HL-60 (cell line): Measurements from ENCODE around the gene LRIT1.

Experiments used
- TF ChIP-seq, protein P1 (sequence below): IDR thresholded peaks from one replicate; pipeline ENCODE4 v1.5.1; 2011; ENCODE audit warnings: low read length, control low read depth, inconsistent platforms; ENCODE audit not compliant: insufficient read depth
- TF ChIP-seq, protein P2 (sequence below): IDR thresholded peaks from 2 replicates; pipeline ENCODE4 v1.6.1; 2012; ENCODE audit warnings: low read depth; ENCODE audit not compliant: insufficient replicate concordance

DNA sequence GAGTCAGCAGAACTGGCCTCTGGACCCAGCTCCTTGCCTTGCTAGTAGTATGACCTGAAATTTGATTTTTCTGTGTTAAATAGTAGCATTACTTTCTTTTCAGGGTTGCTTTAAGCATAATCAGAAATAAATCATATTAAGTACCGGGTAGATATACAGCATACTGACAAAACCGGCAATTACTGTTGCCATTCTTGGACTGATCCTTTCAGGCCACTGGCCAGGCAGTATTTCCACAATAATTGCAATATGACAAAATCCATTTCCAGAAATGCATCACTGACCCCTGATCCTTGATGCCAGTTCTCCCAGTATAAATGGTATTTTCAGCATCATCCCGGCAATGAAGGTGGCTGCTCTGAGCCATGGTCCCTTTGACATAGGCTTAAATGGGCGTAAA, 6.9 kb downstream of the LRIT1 start:
- TF ChIP-seq, protein P1, sequence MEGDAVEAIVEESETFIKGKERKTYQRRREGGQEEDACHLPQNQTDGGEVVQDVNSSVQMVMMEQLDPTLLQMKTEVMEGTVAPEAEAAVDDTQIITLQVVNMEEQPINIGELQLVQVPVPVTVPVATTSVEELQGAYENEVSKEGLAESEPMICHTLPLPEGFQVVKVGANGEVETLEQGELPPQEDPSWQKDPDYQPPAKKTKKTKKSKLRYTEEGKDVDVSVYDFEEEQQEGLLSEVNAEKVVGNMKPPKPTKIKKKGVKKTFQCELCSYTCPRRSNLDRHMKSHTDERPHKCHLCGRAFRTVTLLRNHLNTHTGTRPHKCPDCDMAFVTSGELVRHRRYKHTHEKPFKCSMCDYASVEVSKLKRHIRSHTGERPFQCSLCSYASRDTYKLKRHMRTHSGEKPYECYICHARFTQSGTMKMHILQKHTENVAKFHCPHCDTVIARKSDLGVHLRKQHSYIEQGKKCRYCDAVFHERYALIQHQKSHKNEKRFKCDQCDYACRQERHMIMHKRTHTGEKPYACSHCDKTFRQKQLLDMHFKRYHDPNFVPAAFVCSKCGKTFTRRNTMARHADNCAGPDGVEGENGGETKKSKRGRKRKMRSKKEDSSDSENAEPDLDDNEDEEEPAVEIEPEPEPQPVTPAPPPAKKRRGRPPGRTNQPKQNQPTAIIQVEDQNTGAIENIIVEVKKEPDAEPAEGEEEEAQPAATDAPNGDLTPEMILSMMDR: no peak
- TF ChIP-seq, protein P2, sequence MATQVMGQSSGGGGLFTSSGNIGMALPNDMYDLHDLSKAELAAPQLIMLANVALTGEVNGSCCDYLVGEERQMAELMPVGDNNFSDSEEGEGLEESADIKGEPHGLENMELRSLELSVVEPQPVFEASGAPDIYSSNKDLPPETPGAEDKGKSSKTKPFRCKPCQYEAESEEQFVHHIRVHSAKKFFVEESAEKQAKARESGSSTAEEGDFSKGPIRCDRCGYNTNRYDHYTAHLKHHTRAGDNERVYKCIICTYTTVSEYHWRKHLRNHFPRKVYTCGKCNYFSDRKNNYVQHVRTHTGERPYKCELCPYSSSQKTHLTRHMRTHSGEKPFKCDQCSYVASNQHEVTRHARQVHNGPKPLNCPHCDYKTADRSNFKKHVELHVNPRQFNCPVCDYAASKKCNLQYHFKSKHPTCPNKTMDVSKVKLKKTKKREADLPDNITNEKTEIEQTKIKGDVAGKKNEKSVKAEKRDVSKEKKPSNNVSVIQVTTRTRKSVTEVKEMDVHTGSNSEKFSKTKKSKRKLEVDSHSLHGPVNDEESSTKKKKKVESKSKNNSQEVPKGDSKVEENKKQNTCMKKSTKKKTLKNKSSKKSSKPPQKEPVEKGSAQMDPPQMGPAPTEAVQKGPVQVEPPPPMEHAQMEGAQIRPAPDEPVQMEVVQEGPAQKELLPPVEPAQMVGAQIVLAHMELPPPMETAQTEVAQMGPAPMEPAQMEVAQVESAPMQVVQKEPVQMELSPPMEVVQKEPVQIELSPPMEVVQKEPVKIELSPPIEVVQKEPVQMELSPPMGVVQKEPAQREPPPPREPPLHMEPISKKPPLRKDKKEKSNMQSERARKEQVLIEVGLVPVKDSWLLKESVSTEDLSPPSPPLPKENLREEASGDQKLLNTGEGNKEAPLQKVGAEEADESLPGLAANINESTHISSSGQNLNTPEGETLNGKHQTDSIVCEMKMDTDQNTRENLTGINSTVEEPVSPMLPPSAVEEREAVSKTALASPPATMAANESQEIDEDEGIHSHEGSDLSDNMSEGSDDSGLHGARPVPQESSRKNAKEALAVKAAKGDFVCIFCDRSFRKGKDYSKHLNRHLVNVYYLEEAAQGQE: no peak
